ENCODE data around the gene SERINC1. TPM values are rescaled to one million over a fixed set of nuclear protein-coding genes. Genes with fewer than 3 reads are reported as not detected.

Gene SERINC1
- total RNA-seq, 4 donors from 2014 or later = 136 to 354 (median 237) TPM

- DNase-seq = no peak
- no peaks in the 10 kb centered on the region for H3K27me3 ChIP-seq
- H3K4me3 ChIP-seq = no peak overlapping the region
- TF ChIP-seq CTCF (IDR thresholded peaks at IDR 0.05) = no peak
- peaks cover 7 to 11% of the 10 kb centered on the region in 2 donors for H3K4me1 ChIP-seq
- no peaks in the 10 kb centered on the region for H3K36me3 ChIP-seq
- intact Hi-C loops (cut with DNase I; ENCODE audit: low total_unique reads) = no loop called here
- no peak overlapping the region for H3K27ac ChIP-seq
- no peaks in the 10 kb centered on the region for H3K9me3 ChIP-seq
These were observed 16.9 kb downstream of the SERINC1 start for GRCh38 chr6:122454673-122455072.

GRCh38 chr6:122452509-122452908 lies 19.1 kb downstream of the SERINC1 start:
- intact Hi-C loops (cut with DNase I; ENCODE audit: low total_unique reads) = no loop called here
- Histone ChIP-seq H3K27ac (no peak overlapping the region), H3K4me3 (no peak overlapping the region), H3K4me1 (peaks cover 0 to 8% of the 10 kb centered on the region in 2 donors), H3K36me3 (no peaks in the 10 kb centered on the region), H3K9me3 (no peaks in the 10 kb centered on the region), H3K27me3 (no peaks in the 10 kb centered on the region)
- no peak for TF ChIP-seq POLR2A (IDR thresholded peaks at IDR 0.05)
- no peak for TF ChIP-seq CTCF (IDR thresholded peaks at IDR 0.05)
- no peak for DNase-seq

- no peaks in the 10 kb centered on the region for H3K36me3 ChIP-seq
These were observed 22.5 kb downstream of the SERINC1 start for GRCh38 chr6:122449069-122449468.

GRCh38 chr6:122445274-122445673 lies 26.3 kb downstream of the SERINC1 start:
- intact Hi-C loops (cut with DNase I; ENCODE audit: low total_unique reads) = no loop called here
- H3K27ac ChIP-seq = no peak overlapping the region
- TF ChIP-seq POLR2A (IDR thresholded peaks at IDR 0.05) (no peak), CTCF (IDR thresholded peaks at IDR 0.05) (no peak)
- H3K9me3 ChIP-seq = no peaks in the 10 kb centered on the region
- no peak for DNase-seq
- H3K36me3 ChIP-seq = no peaks in the 10 kb centered on the region
- no peaks in the 10 kb centered on the region for H3K4me1 ChIP-seq
- no peak overlapping the region for H3K4me3 ChIP-seq
- no peaks in the 10 kb centered on the region for H3K27me3 ChIP-seq

More at GRCh38 chr6:122449069-122449468, 22.5 kb downstream of the SERINC1 start:
- no peak for TF ChIP-seq POLR2A (IDR thresholded peaks at IDR 0.05)
- TF ChIP-seq CTCF (IDR thresholded peaks at IDR 0.05) = no peak
- intact Hi-C loops (cut with DNase I; ENCODE audit: low total_unique reads) = no loop called here
- Histone ChIP-seq H3K9me3 (no peaks in the 10 kb centered on the region), H3K27me3 (no peaks in the 10 kb centered on the region), H3K4me3 (no peak overlapping the region), H3K4me1 (no peaks in the 10 kb centered on the region), H3K27ac (no peak overlapping the region)
- no peak for DNase-seq

- no peaks in the 10 kb centered on the region for H3K9me3 ChIP-seq
These were observed 32.6 kb downstream of the SERINC1 start for GRCh38 chr6:122438975-122439374.

More at GRCh38 chr6:122438975-122439374, 32.6 kb downstream of the SERINC1 start:
- H3K27ac ChIP-seq = no peak overlapping the region
- intact Hi-C loops (cut with DNase I; ENCODE audit: low total_unique reads) = no loop called here
- DNase-seq = no peak
- H3K36me3 ChIP-seq = no peaks in the 10 kb centered on the region
- no peaks in the 10 kb centered on the region for H3K4me1 ChIP-seq
- no peak overlapping the region for H3K4me3 ChIP-seq
- TF ChIP-seq CTCF (IDR thresholded peaks at IDR 0.05) = no peak
- TF ChIP-seq POLR2A (IDR thresholded peaks at IDR 0.05) = no peak
- H3K27me3 ChIP-seq = no peaks in the 10 kb centered on the region

Data from uterus (tissue), 4 donors.